K562 (cell line): ENCODE results near the gene RIC3. TPM values are rescaled to one million over a fixed set of nuclear protein-coding genes. Genes with fewer than 3 reads are reported as not detected.

Source experiments
- ATAC-seq: fragments of 200-7000 bp; cut with Tn5 transposase; 3 replicates; pipeline ENCODE4 v1.9.1; 2020; ENCODE audit warnings: moderate library complexity
- BruUV-seq: library from RNA; stranded (reverse); fragments of 400-500 nt; replicated peaks from 2 replicates; lab custom pipeline; 2021; lab: Mats Ljungman, UMichigan
- CTCF ChIA-PET: fragments of 300-600 bp; formaldehyde crosslinking; extraction: SDS; loops from one replicate; lab custom pipeline; 2021; ENCODE audit warnings: low intra/inter-chr PET ratio; lab: Yijun Ruan, JAX
- POLR2A ChIA-PET: fragments of 300-600, 350-650 bp; sonication (Branson Sonifier 250); formaldehyde crosslinking; extraction: SDS; loops from one replicate; lab custom pipeline; 2021; ENCODE audit warnings: antibody characterized with exemption, inconsistent platforms; lab: Yijun Ruan, JAX
- DNase-seq, 4 experiments: peaks; one replicate each; pipeline versions ENCODE4 v3.0.0 to v3.0.0-alpha.2; 2011 to 2018; ENCODE audit warnings: low spot score in 3 of 4, mixed read lengths in 3 of 4; ENCODE audit errors: extremely low read depth in 1 of 4
- FAIRE-seq: peaks from 2 replicates; lab custom pipeline; 2011; peaks lifted over from hg19 to GRCh38; lab: Jason Lieb, UNC
- H2AFZ ChIP-seq: 2 replicates; pipeline ENCODE4 v1.6.0; 2011; ENCODE audit warnings: low read depth, low read length, control low read depth, inconsistent platforms
- H3K27ac ChIP-seq: fragments of 200-600 bp; 3 replicates; pipeline ENCODE4 v1.8.0; 2011; ENCODE audit warnings: low read depth, mild to moderate bottlenecking, control low read depth, inconsistent platforms, low read length, moderate library complexity, mixed read lengths; ENCODE audit errors: extremely low read depth
- H3K27me3 ChIP-seq, 2 experiments: fragments of 300-600 bp in 1 of 2; 2 replicates in 1 of 2; 3 replicates in 1 of 2; pipeline versions ENCODE4 v1.6.0 to v1.8.0; 2011; ENCODE audit warnings: inconsistent platforms in 2 of 2, low read length in 2 of 2, mild to moderate bottlenecking in 1 of 2, mixed read lengths in 1 of 2, moderate library complexity in 1 of 2; ENCODE audit not compliant: control insufficient read depth in 2 of 2, insufficient read depth in 2 of 2
- H3K36me3 ChIP-seq: fragments of 300-600 bp; 3 replicates; pipeline ENCODE4 v1.8.0; 2011; ENCODE audit warnings: mild to moderate bottlenecking, low read length, inconsistent platforms; ENCODE audit not compliant: control insufficient read depth, insufficient read depth
- H3K4me1 ChIP-seq, 2 experiments: fragments of 200-600 bp in 1 of 2; replicated peaks in 1 of 2; 2 replicates in 1 of 2; 3 replicates in 1 of 2; pipeline versions ENCODE4 v1.5.1 to v1.8.0; 2011; ENCODE audit warnings: inconsistent platforms in 2 of 2, low read length in 2 of 2, mild to moderate bottlenecking in 1 of 2, mixed read lengths in 1 of 2, moderate library complexity in 1 of 2; ENCODE audit not compliant: control insufficient read depth in 2 of 2, insufficient read depth in 2 of 2
- H3K4me2 ChIP-seq: 2 replicates; pipeline ENCODE4 v1.6.1; 2011; ENCODE audit warnings: low read length, control low read depth, inconsistent platforms, mixed read lengths; ENCODE audit not compliant: insufficient read depth
- H3K4me3 ChIP-seq: fragments of 200-600 bp; sonication (generic), shearing (Covaris generic); 2 replicates; pipeline ENCODE4 v1.5.1; 2016; ENCODE audit warnings: control low read depth, inconsistent platforms
- H3K79me2 ChIP-seq: fragments of 200-600 bp; 3 replicates; pipeline ENCODE4 v1.8.0; 2011; ENCODE audit warnings: low read length, inconsistent platforms; ENCODE audit not compliant: control insufficient read depth, insufficient read depth
- H3K9ac ChIP-seq, 2 experiments: 2 replicates each; pipeline versions ENCODE4 v1.6.0 to v1.6.1; 2011; ENCODE audit warnings: low read depth in 2 of 2, low read length in 2 of 2, control low read depth in 1 of 2, inconsistent platforms in 1 of 2, mild to moderate bottlenecking in 1 of 2, mixed read lengths in 1 of 2; ENCODE audit not compliant: insufficient read depth in 1 of 2
- H3K9me1 ChIP-seq: one replicate; pipeline ENCODE4 v1.6.0; 2011; ENCODE audit warnings: inconsistent platforms, mild to moderate bottlenecking, low read length, moderate library complexity; ENCODE audit not compliant: control insufficient read depth, insufficient read depth
- H3K9me3 ChIP-seq: replicated peaks from 2 replicates; pipeline ENCODE4 v1.5.1; 2011; ENCODE audit warnings: low read depth, low read length, inconsistent platforms; ENCODE audit not compliant: control insufficient read depth, insufficient read depth
- H4K20me1 ChIP-seq: replicated peaks from 2 replicates; pipeline ENCODE4 v1.6.1; 2011; ENCODE audit warnings: low read length, inconsistent platforms, mixed read lengths; ENCODE audit not compliant: control insufficient read depth, insufficient read depth
- CEBPG ChIP-seq, 3 experiments: fragments of 200-800 bp in 1 of 3; sonication (Bioruptor generic) in 1 of 3; sonication (generic) in 1 of 3; formaldehyde crosslinking in 1 of 3; IDR thresholded peaks in 2 of 3; conservative IDR thresholded peaks in 1 of 3; 2 replicates each; pipeline versions ENCODE4 v1.6.1 to v1.8.0; 2016 to 2022; ENCODE audit warnings: missing compliant biosample characterization in 2 of 3, missing genetic modification characterization in 2 of 3, mild to moderate bottlenecking in 1 of 3, missing genetic modification reagents in 1 of 3
- CTBP1 ChIP-seq: fragments of 450-650 bp; IDR thresholded peaks from 2 replicates; pipeline ENCODE4 v1.6.1; 2016; ENCODE audit warnings: borderline replicate concordance
- DDX20 ChIP-seq: fragments of 450-650 bp; IDR thresholded peaks from 2 replicates; pipeline ENCODE4 v1.6.1; 2016; ENCODE audit warnings: missing genetic modification characterization, low read depth, mild to moderate bottlenecking, missing compliant biosample characterization, moderate library complexity
- ETV6 ChIP-seq, 3 experiments: fragments of 150-350 bp in 1 of 3; sonication (generic) in 1 of 3; formaldehyde crosslinking in 1 of 3; IDR thresholded peaks; 2 replicates each; pipeline versions ENCODE4 v1.6.1 to v1.8.0; 2014 to 2022; ENCODE audit warnings: borderline replicate concordance in 2 of 3, low read depth in 2 of 3, antibody characterized with exemption in 1 of 3, low read length in 1 of 3, mild to moderate bottlenecking in 1 of 3, missing genetic modification reagents in 1 of 3
- KLF13 ChIP-seq: fragments of 450-650 bp; IDR thresholded peaks from 2 replicates; pipeline ENCODE4 v1.6.1; 2016; ENCODE audit warnings: missing genetic modification characterization, low read depth, mild to moderate bottlenecking, missing compliant biosample characterization, moderate library complexity, borderline replicate concordance
- KLF16 ChIP-seq: IDR thresholded peaks from 2 replicates; pipeline ENCODE4 v1.6.1; 2016; ENCODE audit warnings: antibody characterized with exemption
- NFXL1 ChIP-seq: fragments of 450-650 bp; formaldehyde crosslinking; IDR thresholded peaks from 2 replicates; pipeline ENCODE4 v1.4.0; 2021; ENCODE audit warnings: mild to moderate bottlenecking
- PHB ChIP-seq: fragments of 250-450 bp; sonication (Bioruptor Pico); IDR thresholded peaks from 2 replicates; pipeline ENCODE4 v1.5.0; 2021
- RBM15 ChIP-seq: fragments of 200-400 bp; formaldehyde crosslinking; IDR thresholded peaks from 2 replicates; pipeline ENCODE4 v1.6.1; 2018; ENCODE audit warnings: mild to moderate bottlenecking, low read length, moderate library complexity; ENCODE audit not compliant: insufficient read depth
- TAL1 ChIP-seq: fragments of 450-650 bp; IDR thresholded peaks from 2 replicates; pipeline ENCODE4 v1.6.1; 2016; ENCODE audit warnings: mild to moderate bottlenecking
- ZBTB17 ChIP-seq: fragments of 450-650 bp; formaldehyde crosslinking; IDR thresholded peaks from 2 replicates; pipeline ENCODE4 v1.4.0; 2020; ENCODE audit warnings: mild to moderate bottlenecking
- ZNF184 ChIP-seq: sonication (generic); formaldehyde crosslinking; IDR thresholded peaks from 2 replicates; pipeline ENCODE4 v1.5.0; 2020; ENCODE audit warnings: missing genetic modification reagents
- WGBS: fragments of 100-300 bp; shearing (Covaris generic); methylation state at CpG from one replicate; pipeline ENCODE4 v1.1.6; 2016; ENCODE audit warnings: low coverage, mixed read lengths; ENCODE audit not compliant: insufficient coverage; ENCODE audit errors: missing lambda C conversion rate; 5-methylcytosine and 5-hydroxymethylcytosine counted together
- in situ Hi-C: fragments of 300-500 bp; cut with MboI; formaldehyde crosslinking; loops from 4 replicates; pipeline ENCODE4 v1.15.0; 2018; ENCODE audit warnings: inconsistent platforms, mixed read lengths
- intact Hi-C: fragments of 100-400 bp; cut with micrococcal nuclease; formaldehyde crosslinking; loops from 2 replicates; pipeline ENCODE4 v1.14.2; 2022
- polyA plus RNA-seq, 8 experiments: library from polyadenylated mRNA; depleted of rRNA in 4 of 8; stranded (reverse) in 5 of 8; unstranded in 3 of 8; fragments of >200 nt; fragmentation: Nextera tagmentation in 2 of 8; fragmentation: Illumina TruSeq in 1 of 8; extraction: Ambion mirVana in 2 of 8; extraction: Trizol in 1 of 8; gene quantifications; 2 replicates each; pipeline versions ENCODE4 v1.2.1 to v1.2.3, GENCODE V29; 2011 to 2014; ENCODE audit warnings: inconsistent platforms in 1 of 8, missing spikeins in 1 of 8
- total RNA-seq, 7 experiments: library from RNA; depleted of rRNA in 6 of 7; stranded (reverse); fragments of >200 nt in 6 of 7; fragmentation: Illumina TruSeq in 2 of 7; extraction: Trizol in 2 of 7; gene quantifications; 2 replicates each; pipeline versions ENCODE4 v1.2.1 to v1.2.3, GENCODE V29; 2011 to 2021; ENCODE audit warnings: low replicate concordance in 1 of 7
- TF ChIP-seq, protein P1 (sequence below): fragments of 450-650 bp; IDR thresholded peaks from 2 replicates; pipeline ENCODE4 v1.7.1; 2018; ENCODE audit warnings: mild to moderate bottlenecking, low read depth; ENCODE audit not compliant: partially characterized antibody
- TF ChIP-seq, protein P2 (sequence below), 2 experiments: fragments of 250-450 bp in 1 of 2; fragments of 450-650 bp in 1 of 2; sonication (Bioruptor Pico) in 1 of 2; IDR thresholded peaks; 2 replicates each; pipeline versions ENCODE4 v1.6.1 to v1.8.0; 2016 to 2021; ENCODE audit warnings: mild to moderate bottlenecking in 2 of 2, moderate library complexity in 2 of 2, missing compliant biosample characterization in 1 of 2, missing genetic modification characterization in 1 of 2
- TF ChIP-seq, protein P3 (sequence below): sonication (generic); IDR thresholded peaks from 2 replicates; pipeline ENCODE4 v1.6.1; 2016
- TF ChIP-seq, protein P4 (sequence below): fragments of 250-450 bp; sonication (Bioruptor Pico); IDR thresholded peaks from 2 replicates; pipeline ENCODE4 v1.8.0; 2021; ENCODE audit warnings: borderline replicate concordance, mild to moderate bottlenecking, moderate library complexity; ENCODE audit not compliant: poor library complexity, severe bottlenecking

The RIC3 gene
- total and polyA plus RNA-seq, 9 of the 15 experiments (the other 6 are each of a cell fraction or from before 2014, with no cell fraction given) = 0.03 to 0.16 (median 0.05) TPM; not detected in 4

DNA sequence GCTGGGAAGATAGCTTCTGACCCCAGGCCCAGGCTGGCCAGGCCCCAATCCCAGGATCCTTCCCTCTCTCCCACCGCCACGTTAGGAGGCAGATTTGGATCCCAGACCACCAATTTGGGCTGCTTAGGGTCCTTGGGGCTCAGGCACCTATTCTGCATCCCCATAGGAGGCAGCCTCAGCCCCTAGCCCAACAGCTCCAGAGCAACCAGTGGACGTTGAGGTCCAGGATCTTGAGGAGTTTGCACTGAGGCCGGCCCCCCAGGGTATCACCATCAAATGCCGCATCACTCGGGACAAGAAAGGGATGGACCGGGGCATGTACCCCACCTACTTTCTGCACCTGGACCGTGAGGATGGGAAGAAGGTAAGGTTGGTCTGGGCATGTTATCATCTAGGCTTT is 71.8 kb downstream of the RIC3 start:
- no peaks in the 10 kb centered on the region for H3K36me3 ChIP-seq
- no TSS peak for BruUV-seq
- POLR2A ChIA-PET = no interaction called here
- TF ChIP-seq CTBP1 (no peak), RBM15 (no peak), DDX20 (tag) (no peak), CEBPG (CRISPR knock-in tag; IDR thresholded peaks at IDR 0.05) (no peak), CEBPG (tag; conservative IDR thresholded peaks at IDR 0.05 in 1 of 2, IDR thresholded peaks at IDR 0.05 in 1 of 2) (no peak), KLF16 (no peak), ZBTB17 (no peak), ETV6 (IDR thresholded peaks at IDR 0.05; ENCODE audit: borderline replicate concordance in 1 of 2, low read depth in 2 of 2, low read length in 1 of 2) (no peak), ETV6 (CRISPR knock-in tag; IDR thresholded peaks at IDR 0.05; ENCODE audit: borderline replicate concordance) (no peak), TAL1 (no peak), KLF13 (no peak), NFXL1 (CRISPR knock-in tag) (no peak), PHB (CRISPR knock-in tag) (no peak), ZNF184 (no peak)
- TF ChIP-seq, protein P1, sequence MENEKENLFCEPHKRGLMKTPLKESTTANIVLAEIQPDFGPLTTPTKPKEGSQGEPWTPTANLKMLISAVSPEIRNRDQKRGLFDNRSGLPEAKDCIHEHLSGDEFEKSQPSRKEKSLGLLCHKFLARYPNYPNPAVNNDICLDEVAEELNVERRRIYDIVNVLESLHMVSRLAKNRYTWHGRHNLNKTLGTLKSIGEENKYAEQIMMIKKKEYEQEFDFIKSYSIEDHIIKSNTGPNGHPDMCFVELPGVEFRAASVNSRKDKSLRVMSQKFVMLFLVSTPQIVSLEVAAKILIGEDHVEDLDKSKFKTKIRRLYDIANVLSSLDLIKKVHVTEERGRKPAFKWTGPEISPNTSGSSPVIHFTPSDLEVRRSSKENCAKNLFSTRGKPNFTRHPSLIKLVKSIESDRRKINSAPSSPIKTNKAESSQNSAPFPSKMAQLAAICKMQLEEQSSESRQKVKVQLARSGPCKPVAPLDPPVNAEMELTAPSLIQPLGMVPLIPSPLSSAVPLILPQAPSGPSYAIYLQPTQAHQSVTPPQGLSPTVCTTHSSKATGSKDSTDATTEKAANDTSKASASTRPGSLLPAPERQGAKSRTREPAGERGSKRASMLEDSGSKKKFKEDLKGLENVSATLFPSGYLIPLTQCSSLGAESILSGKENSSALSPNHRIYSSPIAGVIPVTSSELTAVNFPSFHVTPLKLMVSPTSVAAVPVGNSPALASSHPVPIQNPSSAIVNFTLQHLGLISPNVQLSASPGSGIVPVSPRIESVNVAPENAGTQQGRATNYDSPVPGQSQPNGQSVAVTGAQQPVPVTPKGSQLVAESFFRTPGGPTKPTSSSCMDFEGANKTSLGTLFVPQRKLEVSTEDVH = no peak
- TF ChIP-seq, protein P2, sequence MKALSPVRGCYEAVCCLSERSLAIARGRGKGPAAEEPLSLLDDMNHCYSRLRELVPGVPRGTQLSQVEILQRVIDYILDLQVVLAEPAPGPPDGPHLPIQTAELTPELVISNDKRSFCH (CRISPR knock-in tag; IDR thresholded peaks at IDR 0.05) = no peak
- TF ChIP-seq, protein P2 (tag; IDR thresholded peaks at IDR 0.05) = no peak
- TF ChIP-seq, protein P3, sequence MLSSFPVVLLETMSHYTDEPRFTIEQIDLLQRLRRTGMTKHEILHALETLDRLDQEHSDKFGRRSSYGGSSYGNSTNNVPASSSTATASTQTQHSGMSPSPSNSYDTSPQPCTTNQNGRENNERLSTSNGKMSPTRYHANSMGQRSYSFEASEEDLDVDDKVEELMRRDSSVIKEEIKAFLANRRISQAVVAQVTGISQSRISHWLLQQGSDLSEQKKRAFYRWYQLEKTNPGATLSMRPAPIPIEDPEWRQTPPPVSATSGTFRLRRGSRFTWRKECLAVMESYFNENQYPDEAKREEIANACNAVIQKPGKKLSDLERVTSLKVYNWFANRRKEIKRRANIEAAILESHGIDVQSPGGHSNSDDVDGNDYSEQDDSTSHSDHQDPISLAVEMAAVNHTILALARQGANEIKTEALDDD = no peak
- TF ChIP-seq, protein P4, sequence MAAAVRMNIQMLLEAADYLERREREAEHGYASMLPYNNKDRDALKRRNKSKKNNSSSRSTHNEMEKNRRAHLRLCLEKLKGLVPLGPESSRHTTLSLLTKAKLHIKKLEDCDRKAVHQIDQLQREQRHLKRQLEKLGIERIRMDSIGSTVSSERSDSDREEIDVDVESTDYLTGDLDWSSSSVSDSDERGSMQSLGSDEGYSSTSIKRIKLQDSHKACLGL (CRISPR knock-in tag) = no peak

More for the DNA sequence above, 71.8 kb downstream of the RIC3 start:
- Histone ChIP-seq H3K4me3 (no peak overlapping the region), H3K27ac (no peak overlapping the region), H4K20me1 (no peaks in the 10 kb centered on the region), H3K9ac (no peak overlapping the region), H3K9me1 (no peaks in the 10 kb centered on the region), H3K79me2 (no peaks in the 10 kb centered on the region), H3K4me2 (no peak overlapping the region), H3K4me1 (peaks cover 0 to 3% of the 10 kb centered on the region in 2 experiments; a peak in 2 of 5 replicates), H3K27me3 (peaks cover 0 to 43% of the 10 kb centered on the region in 2 experiments; a peak in 3 of 5 replicates), H3K9me3 (no peaks in the 10 kb centered on the region), H2AFZ (no peak overlapping the region)
- DNase-seq (no peak), FAIRE-seq (no peak), ATAC-seq (no peak)
- intact Hi-C loops = loop anchor here (10.0 kb wide), 1 partner anchor 392 kb away; the partner anchor contains the start of gene OVCH2
- in situ Hi-C loops = loop anchor here (5.0 to 10.0 kb wide), 2 partner anchors 90 to 202 kb away; no protein-coding TSS in a partner anchor
- under 1% methylated on average over 8 of the region's 8 CpGs for WGBS
- CTCF ChIA-PET = interaction anchor here (4.4 kb wide), 1 partner anchor 91 kb away, joined by 17 read pairs; no protein-coding TSS in a partner anchor
